Hindlimb muscle (tissue), 1 donor: ENCODE data around the gene GIMAP1. TPM values are rescaled to one million over a fixed set of nuclear protein-coding genes. Genes with fewer than 3 reads are reported as not detected.

Experiments
- DNase-seq: peaks from one replicate; pipeline ENCODE4 v3.0.0-alpha.2; 2013
- polyA plus RNA-seq: library from polyadenylated mRNA; unstranded; fragments of 120-200 nt; gene quantifications from one replicate; pipeline ENCODE4 v1.2.1, GENCODE V29; 2013; ENCODE audit not compliant: insufficient read length

Gene GIMAP1
- polyA plus RNA-seq, 1 donor = 2.9 TPM

- no peak for DNase-seq
These were observed 35.3 kb downstream of the GIMAP1 start for GRCh38 chr7:150751702-150752101.

- no peak for DNase-seq
These were observed 36.8 kb downstream of the GIMAP1 start for GRCh38 chr7:150753239-150753638.

GRCh38 chr7:150753826-150754603 lies 37.6 kb downstream of the GIMAP1 start:
- DNase-seq = no peak

GRCh38 chr7:150754951-150755350 lies 38.5 kb downstream of the GIMAP1 start:
- DNase-seq = no peak

GRCh38 chr7:150755473-150756099 lies 39.2 kb downstream of the GIMAP1 start:
- DNase-seq = no peak

GRCh38 chr7:150756166-150756565 lies 39.8 kb downstream of the GIMAP1 start:
- no peak for DNase-seq

- no peak for DNase-seq
These were observed 40.4 kb downstream of the GIMAP1 start for GRCh38 chr7:150756858-150757257.

- DNase-seq = no peak
These were observed 43.1 kb downstream of the GIMAP1 start for GRCh38 chr7:150759479-150759878.

GRCh38 chr7:150766334-150766709 lies 49.9 kb downstream of the GIMAP1 start:
- no peak for DNase-seq

GRCh38 chr7:150769768-150770167 lies 53.4 kb downstream of the GIMAP1 start:
- DNase-seq = no peak

Other genes starting within 250 kb of the GIMAP1 start
- gene GIMAP7, start 201.7 kb upstream of the GIMAP1 start, polyA plus RNA-seq = 9.0 TPM
- gene GIMAP4, start 149.2 kb upstream of the GIMAP1 start, polyA plus RNA-seq = 18.7 TPM
- 15.3 TPM for gene GIMAP6, start 84.2 kb upstream of the GIMAP1 start, polyA plus RNA-seq
- gene GIMAP2, start 30.9 kb upstream of the GIMAP1 start, polyA plus RNA-seq = 4.9 TPM
- gene GIMAP5, start 20.8 kb downstream of the GIMAP1 start, polyA plus RNA-seq = 6.5 TPM
- 16.7 TPM for gene TMEM176B, start 83.8 kb downstream of the GIMAP1 start, polyA plus RNA-seq
- gene TMEM176A, start 84.2 kb downstream of the GIMAP1 start, polyA plus RNA-seq = 21.5 TPM
- 0.08 TPM for gene AOC1, start 135.9 kb downstream of the GIMAP1 start, polyA plus RNA-seq